Activated naive CD8-positive, alpha-beta T cell treated with anti-CD3 and anti-CD28 coated beads, Interleukin-2, amount 10 ng/mL, durations not matched to agents 7 days and 5 days (primary cell): ENCODE results near the gene LAMA3. TPM values are rescaled to one million over a fixed set of nuclear protein-coding genes. Genes with fewer than 3 reads are reported as not detected.

Source experiments
- ATAC-seq: fragments of 150-1000 bp; cut with Tn5 transposase; one replicate; pipeline ENCODE4 v1.10.0; 2021; ENCODE audit warnings: low read depth, moderate library complexity
- POLR2A ChIA-PET: fragments of 350-600 bp; sonication (Branson Sonifier 250); formaldehyde crosslinking; loops from one replicate; lab custom pipeline; 2021; ENCODE audit warnings: antibody characterized with exemption; lab: Charles Lee
- DNase-seq: peaks from one replicate; pipeline ENCODE4 v3.0.0; 2021
- H3K27ac Mint-ChIP-seq: one replicate; pipeline ENCODE4 v1.8.0; 2022; ENCODE audit warnings: mild to moderate bottlenecking, mixed read lengths
- H3K27me3 Mint-ChIP-seq: one replicate; pipeline ENCODE4 v1.8.0; 2022; ENCODE audit warnings: mild to moderate bottlenecking, moderate library complexity, mixed read lengths
- H3K36me3 Mint-ChIP-seq: one replicate; pipeline ENCODE4 v1.8.0; 2021; ENCODE audit warnings: mild to moderate bottlenecking, mixed read lengths
- H3K4me1 Mint-ChIP-seq: one replicate; pipeline ENCODE4 v1.8.0; 2021; ENCODE audit warnings: mixed read lengths
- H3K4me3 Mint-ChIP-seq: one replicate; pipeline ENCODE4 v1.8.0; 2022; ENCODE audit warnings: mild to moderate bottlenecking, moderate library complexity, mixed read lengths
- H3K9me3 Mint-ChIP-seq: one replicate; pipeline ENCODE4 v1.8.0; 2021; ENCODE audit warnings: mixed read lengths
- total RNA-seq, 2 experiments: library from RNA; stranded (reverse); gene quantifications; one replicate each; pipeline ENCODE4 v1.2.3, GENCODE V29; 2021

LAMA3 gene
- total RNA-seq, 2 experiments from 2014 or later = 0.14 to 0.19 TPM

DNA sequence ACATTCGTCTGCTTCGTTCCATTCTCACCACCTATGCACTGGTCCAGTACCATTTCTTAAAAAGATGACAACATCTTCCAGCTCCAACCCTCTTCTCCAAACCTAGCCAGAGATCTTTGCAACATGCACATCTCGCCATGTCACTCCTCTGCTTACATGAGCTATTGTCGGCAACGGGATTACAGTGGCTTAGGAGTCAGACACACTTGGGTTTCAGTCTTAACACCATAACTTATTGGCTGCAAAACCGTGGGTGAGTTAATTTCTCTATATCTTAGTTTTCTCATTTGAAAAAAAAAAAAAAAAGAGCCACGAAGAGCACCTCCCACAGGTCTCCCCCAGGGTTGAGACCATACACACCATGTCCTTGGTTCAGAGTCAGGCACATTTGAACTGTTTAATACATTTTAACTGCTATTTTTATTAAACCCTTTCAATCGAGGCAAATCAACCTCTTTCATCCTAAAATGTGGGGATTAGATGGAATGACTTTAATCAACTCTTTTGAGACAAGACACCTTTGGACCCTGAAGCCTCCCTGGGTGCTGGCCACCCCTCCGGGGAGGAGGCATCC lies 27.4 kb upstream of the LAMA3 start:
- ATAC-seq (no peak), DNase-seq (no peak)
- Mint-ChIP-seq H3K4me3 (peak overlapping the region; percentile 58), H3K27me3 (peaks cover 87% of the 10 kb centered on the region), H3K4me1 (peaks cover 13% of the 10 kb centered on the region), H3K9me3 (no peaks in the 10 kb centered on the region), H3K36me3 (no peaks in the 10 kb centered on the region), H3K27ac (no peak overlapping the region)
- POLR2A ChIA-PET = interaction anchor here (0.7 kb wide), 1 partner anchor 100 kb away, joined by 5 read pairs; no protein-coding TSS in a partner anchor

DNA sequence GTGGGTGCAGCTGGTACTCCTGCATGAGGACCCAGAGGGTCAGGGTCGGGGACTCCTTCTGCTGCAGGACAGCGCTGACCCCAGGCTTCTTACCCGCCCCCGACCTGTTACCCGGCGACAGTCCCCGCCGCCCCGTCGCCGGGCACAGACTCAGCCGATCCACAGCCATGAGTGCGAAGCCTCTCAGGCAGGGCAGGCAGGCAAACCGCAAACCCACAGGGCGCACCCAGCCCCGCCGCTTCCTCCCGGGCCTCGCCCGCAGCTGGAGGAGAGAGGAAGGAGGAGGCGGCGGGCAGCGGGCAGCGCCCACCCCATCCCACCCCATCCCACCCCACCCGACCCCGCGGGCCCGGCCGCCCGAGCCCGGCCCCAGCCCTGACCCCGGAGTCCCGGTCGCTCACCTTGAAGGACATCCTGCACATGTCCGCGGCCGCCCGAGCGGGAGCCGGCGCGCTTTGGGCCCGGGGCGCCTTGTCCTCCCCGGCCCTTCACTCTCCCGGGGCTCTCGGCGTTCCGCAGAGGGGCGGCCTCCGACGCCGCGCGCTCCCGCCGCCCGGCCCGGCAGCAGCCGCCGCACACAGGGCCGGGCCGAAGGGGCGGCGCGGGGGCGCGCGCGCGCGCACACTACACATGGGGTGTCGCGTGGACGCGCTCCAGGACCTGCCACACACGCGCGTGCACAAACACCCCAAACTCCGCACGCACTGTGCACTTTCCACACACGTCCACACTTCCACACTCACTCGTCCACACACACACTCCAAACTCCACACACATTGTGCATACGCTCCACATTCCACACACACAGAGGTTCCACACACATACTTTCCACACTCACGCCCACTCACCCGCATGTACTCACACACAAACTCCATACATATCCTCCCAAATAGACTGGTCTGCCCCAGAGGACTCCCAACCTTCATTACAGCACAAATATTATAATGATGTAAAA lies 26.7 kb upstream of the LAMA3 start, which contains the start of gene ANKRD29:
Gene ANKRD29 (minus strand): TSS at position 603 of the 955 bp plus-strand sequence. CDS start 181 bp downstream, at position 422.
- Mint-ChIP-seq H3K36me3 (no peaks in the 10 kb centered on the region), H3K4me3 (peak within 1 kb of the TSS; percentile 84), H3K4me1 (peaks cover 13% of the 10 kb centered on the region), H3K27me3 (peaks cover 88% of the 10 kb centered on the region), H3K9me3 (no peaks in the 10 kb centered on the region), H3K27ac (peak within 1 kb of the TSS; percentile 33)
- DNase-seq = peak; percentile 78
- POLR2A ChIA-PET = no interaction called here
- peak; percentile 79 for ATAC-seq

DNA sequence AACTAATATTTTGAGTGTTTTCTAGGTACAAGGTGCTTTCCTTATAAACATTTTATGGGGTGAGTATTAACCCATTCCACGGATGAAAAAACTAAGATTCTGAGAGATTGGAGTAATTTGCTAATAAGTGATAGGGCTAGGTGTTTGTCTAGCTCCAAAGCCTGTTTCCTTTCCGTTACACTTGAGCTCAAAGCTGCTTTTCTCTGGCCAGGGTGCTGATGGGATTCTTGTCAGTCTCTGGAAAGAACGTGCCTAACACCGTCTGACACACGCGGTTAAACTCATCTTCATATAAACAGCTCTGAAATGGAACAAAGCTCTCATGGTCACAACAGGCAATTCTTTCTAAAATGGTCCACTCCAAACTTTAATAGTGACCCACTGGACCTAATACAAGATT lies 24.6 kb upstream of the LAMA3 start:
- Mint-ChIP-seq H3K36me3 (no peaks in the 10 kb centered on the region), H3K27me3 (peaks cover 85% of the 10 kb centered on the region), H3K4me1 (peaks cover 13% of the 10 kb centered on the region), H3K27ac (no peak overlapping the region), H3K9me3 (no peaks in the 10 kb centered on the region), H3K4me3 (no peak overlapping the region)
- ATAC-seq (no peak), DNase-seq (no peak)
- POLR2A ChIA-PET = no interaction called here

DNA sequence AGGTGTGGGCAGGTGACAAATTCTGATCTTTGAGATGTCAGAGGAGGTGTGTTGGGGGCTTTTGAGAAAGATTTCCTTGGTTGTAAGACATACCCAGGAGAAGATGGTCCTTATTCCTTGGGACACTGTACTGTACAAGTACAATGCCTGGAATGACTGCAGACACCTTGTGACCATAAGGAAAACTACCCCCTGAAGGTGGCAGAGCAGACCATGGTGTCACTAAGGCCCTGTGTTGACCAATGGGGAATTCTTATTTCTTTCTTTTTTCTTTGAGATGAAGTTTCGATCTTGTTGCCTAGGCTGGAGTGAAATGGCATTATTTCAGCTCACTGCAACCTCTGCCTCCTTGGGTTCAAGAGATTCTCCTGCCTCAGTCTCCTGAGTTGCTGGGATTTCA lies 22.1 kb upstream of the LAMA3 start:
- no peak for DNase-seq
- Mint-ChIP-seq H3K4me3 (no peak overlapping the region), H3K27me3 (peaks cover 71% of the 10 kb centered on the region), H3K9me3 (no peaks in the 10 kb centered on the region), H3K27ac (no peak overlapping the region), H3K36me3 (no peaks in the 10 kb centered on the region), H3K4me1 (peaks cover 8% of the 10 kb centered on the region)
- POLR2A ChIA-PET = no interaction called here
- ATAC-seq = no peak

DNA sequence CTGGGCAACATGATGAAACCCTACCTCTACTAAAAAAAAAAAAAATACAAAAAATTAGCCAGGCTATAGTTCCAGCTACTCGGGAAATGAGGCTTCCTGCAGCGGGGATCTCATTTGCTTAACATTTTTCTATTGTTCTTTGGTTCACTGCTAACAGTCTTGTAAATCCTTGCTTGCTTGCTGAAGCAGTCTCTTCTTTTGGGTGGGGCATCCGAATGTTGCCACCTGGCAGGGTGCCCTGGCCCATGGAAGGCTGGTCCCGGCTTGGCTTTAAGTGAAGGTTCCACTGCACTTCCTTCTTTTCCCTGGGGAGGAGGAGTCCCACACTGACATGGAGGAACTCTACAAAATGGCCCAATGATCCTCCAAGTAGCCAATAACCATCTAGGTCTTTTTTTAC lies 20.5 kb upstream of the LAMA3 start:
- ATAC-seq (no peak), DNase-seq (no peak)
- Mint-ChIP-seq H3K4me1 (peaks cover 1% of the 10 kb centered on the region), H3K27me3 (peaks cover 61% of the 10 kb centered on the region), H3K36me3 (no peaks in the 10 kb centered on the region), H3K9me3 (no peaks in the 10 kb centered on the region), H3K4me3 (no peak overlapping the region), H3K27ac (no peak overlapping the region)
- POLR2A ChIA-PET = no interaction called here

DNA sequence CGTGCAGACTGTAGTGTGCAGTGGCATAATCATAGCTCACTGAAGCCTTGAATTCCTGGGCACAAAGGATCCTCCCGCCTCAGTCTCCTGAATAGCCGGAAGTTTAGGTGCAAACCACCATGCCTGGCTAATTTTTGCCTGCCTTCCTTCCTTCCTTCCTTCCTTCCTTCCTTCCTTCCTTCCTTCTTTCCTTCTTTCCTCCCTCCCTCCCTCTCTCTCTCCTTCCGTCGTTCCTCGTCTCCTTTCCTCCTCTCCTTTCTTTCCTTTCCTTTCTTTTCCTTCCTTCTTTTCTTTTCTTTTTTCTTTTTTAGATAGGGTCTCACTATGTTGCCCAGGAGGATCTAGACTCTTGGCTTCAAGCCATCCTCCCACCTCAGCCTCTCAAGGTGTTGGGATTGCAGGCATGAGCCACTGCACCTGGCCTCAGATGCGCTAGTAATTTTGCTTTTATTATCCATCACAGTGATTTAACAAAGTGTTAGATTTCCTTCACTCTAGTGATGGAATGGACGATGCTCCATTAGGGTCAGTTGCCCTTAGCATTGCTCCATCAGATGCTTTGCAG lies 20.0 kb upstream of the LAMA3 start:
- POLR2A ChIA-PET = no interaction called here

DNA sequence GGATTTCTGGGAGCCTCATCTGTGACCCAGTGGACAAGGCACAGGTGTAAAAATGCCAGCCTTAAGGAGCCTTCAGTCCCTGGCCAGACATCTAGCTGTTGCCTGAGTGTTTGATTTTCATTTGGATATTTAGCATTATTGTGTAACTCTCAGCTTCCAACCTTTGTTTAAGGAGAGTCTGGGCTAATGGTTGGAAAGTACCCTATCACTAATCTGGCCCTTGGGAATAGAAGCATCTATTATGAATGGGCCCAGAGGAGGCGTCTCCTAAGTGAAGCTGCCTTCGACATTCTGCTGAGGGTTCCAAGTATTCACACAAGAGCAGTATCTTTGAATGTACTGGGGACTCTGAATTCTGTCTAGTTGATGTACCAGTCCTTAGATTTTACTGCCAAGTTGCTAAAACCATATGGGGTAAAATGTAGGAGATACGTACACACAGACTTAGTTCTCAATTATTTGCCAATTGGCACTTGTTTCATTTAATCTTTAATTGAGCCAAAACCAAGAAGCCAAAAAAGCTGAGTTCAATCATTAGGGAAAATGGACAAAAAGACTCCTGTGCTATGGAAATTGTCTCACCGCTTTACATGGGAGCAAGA lies 19.3 kb upstream of the LAMA3 start:
- Mint-ChIP-seq H3K4me3 (no peak overlapping the region), H3K27ac (no peak overlapping the region), H3K4me1 (peaks cover 1% of the 10 kb centered on the region), H3K27me3 (peaks cover 56% of the 10 kb centered on the region), H3K9me3 (no peaks in the 10 kb centered on the region), H3K36me3 (no peaks in the 10 kb centered on the region)
- ATAC-seq (no peak), DNase-seq (no peak)
- POLR2A ChIA-PET = no interaction called here

More for the DNA sequence above, 20.0 kb upstream of the LAMA3 start:
- H3K4me3 Mint-ChIP-seq = no peak overlapping the region
- no peak for DNase-seq
- peaks cover 58% of the 10 kb centered on the region for H3K27me3 Mint-ChIP-seq
- no peaks in the 10 kb centered on the region for H3K9me3 Mint-ChIP-seq
- H3K27ac Mint-ChIP-seq = no peak overlapping the region
- no peak for ATAC-seq
- H3K4me1 Mint-ChIP-seq = peaks cover 1% of the 10 kb centered on the region
- no peaks in the 10 kb centered on the region for H3K36me3 Mint-ChIP-seq

DNA sequence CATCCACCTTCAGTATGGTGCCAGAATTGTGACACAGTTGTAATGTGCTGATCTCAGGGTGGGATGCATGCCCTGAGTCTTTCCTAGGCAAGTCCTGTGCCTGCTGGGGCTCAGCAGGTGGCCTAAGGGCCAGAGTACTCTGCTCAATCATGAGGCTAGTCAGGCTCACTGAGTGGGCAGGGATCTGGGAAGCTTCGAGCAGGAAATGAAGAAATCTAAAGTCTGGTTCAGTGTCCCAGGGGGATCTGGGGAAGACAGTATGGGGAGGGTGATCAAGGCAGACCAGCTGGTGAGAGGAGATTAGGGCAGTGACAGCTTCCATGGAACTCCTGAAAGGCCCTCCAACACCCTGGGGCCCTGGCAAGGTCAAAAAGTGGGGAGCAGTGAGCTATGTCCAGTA lies 17.7 kb upstream of the LAMA3 start:
- H3K9me3 Mint-ChIP-seq = no peaks in the 10 kb centered on the region
- no peak overlapping the region for H3K27ac Mint-ChIP-seq
- DNase-seq = no peak
- H3K27me3 Mint-ChIP-seq = peaks cover 52% of the 10 kb centered on the region
- no peak overlapping the region for H3K4me3 Mint-ChIP-seq
- no peaks in the 10 kb centered on the region for H3K4me1 Mint-ChIP-seq
- no peak for ATAC-seq
- no peaks in the 10 kb centered on the region for H3K36me3 Mint-ChIP-seq
- POLR2A ChIA-PET = interaction anchor here (0.8 kb wide), 1 partner anchor 23 kb away, joined by 3 read pairs; no protein-coding TSS in a partner anchor

DNA sequence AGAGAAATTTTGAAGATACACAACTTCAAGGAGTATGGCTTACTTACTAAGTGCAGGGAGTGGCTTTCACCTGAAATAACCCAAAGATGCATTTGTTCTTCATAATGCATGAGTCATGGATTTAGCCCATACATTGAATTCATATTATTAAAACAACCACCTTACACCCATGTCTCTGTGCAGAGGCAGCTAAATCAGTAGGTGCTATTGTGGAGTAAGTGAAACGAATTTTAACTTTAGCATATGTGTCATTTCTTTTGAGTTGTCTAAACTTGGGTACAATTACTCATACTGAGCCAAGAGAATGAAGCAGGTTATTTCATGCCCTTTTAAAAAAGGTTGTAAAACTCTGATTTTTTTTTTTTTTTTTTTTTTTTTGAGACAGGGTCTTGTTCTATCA lies 15.5 kb upstream of the LAMA3 start:
- Mint-ChIP-seq H3K27me3 (peaks cover 37% of the 10 kb centered on the region), H3K9me3 (no peaks in the 10 kb centered on the region), H3K4me1 (no peaks in the 10 kb centered on the region), H3K36me3 (no peaks in the 10 kb centered on the region), H3K27ac (no peak overlapping the region), H3K4me3 (no peak overlapping the region)
- ATAC-seq = no peak
- DNase-seq = no peak
- POLR2A ChIA-PET = no interaction called here

DNA sequence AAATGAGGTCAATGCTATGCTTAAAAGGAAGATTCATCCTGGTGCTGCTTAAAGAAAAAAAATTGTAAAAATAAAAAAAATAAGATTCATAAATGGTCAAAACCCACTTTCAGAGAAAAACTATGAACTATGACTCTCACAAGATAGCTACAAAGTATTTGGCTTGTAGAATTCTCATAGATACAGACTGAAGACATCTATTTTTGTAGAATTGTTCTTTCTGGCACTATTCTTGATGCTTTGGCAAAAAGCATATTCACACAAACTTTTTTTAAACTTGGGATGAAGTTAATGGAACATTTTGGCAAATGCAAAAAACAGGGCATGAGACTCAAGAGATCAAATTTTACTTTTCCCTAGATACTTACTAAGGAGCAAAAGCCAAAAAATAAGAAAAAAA lies 14.0 kb upstream of the LAMA3 start:
- no peaks in the 10 kb centered on the region for H3K36me3 Mint-ChIP-seq

DNA sequence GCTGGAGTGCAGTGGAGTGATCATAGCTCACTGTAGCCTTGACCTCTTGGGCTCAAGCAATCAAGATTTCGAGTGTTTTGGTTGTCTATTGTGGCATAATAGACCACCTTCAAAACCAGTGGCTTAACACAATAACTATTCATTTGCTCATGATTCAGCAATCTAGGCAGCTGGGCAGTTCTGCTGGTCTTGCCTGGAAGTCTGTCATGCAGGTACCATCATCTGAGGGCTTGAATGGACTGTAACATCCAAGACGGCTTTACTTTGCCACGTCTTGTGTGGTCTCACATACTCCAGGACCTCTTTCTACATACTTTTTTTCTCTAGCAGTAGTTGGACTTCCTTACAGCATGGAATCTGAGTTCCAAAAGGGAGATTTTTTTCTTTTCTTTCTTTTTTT lies 13.4 kb upstream of the LAMA3 start:
- Mint-ChIP-seq H3K36me3 (no peaks in the 10 kb centered on the region), H3K4me3 (no peak overlapping the region), H3K27ac (no peak overlapping the region), H3K4me1 (no peaks in the 10 kb centered on the region), H3K27me3 (peaks cover 33% of the 10 kb centered on the region), H3K9me3 (no peaks in the 10 kb centered on the region)
- no peak for ATAC-seq
- POLR2A ChIA-PET = no interaction called here
- DNase-seq = no peak

More for the DNA sequence above, 14.0 kb upstream of the LAMA3 start:
- no peak for DNase-seq
- Mint-ChIP-seq H3K27ac (no peak overlapping the region), H3K4me1 (no peaks in the 10 kb centered on the region), H3K27me3 (peaks cover 34% of the 10 kb centered on the region), H3K9me3 (no peaks in the 10 kb centered on the region), H3K4me3 (no peak overlapping the region)
- no peak for ATAC-seq
- POLR2A ChIA-PET = no interaction called here

DNA sequence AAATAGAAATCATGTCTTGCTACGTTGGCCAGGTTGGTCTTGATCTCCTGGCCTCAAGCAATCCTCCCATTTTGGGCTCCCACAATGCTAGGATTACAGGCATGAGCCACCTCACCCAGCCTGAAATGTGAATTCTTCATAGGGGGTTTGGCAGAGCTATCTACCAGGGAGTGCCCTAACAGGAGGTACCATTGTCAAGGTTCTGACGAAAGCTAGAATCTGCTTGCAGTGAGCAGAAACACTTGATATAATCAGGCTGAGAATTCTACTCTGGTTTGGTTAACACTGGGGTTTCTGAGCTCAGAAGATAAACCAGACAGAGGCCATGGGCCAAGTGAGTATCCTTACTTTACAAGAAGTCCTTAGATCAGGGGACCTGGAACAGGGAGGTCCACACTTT lies 7.2 kb upstream of the LAMA3 start:
- DNase-seq (no peak), ATAC-seq (no peak)
- H3K27ac Mint-ChIP-seq = no peak overlapping the region
- H3K4me1 Mint-ChIP-seq = no peaks in the 10 kb centered on the region
- peaks cover 41% of the 10 kb centered on the region for H3K27me3 Mint-ChIP-seq
- H3K4me3 Mint-ChIP-seq = no peak overlapping the region
- peaks cover 2% of the 10 kb centered on the region for H3K9me3 Mint-ChIP-seq
- H3K36me3 Mint-ChIP-seq = no peaks in the 10 kb centered on the region
- POLR2A ChIA-PET = no interaction called here

DNA sequence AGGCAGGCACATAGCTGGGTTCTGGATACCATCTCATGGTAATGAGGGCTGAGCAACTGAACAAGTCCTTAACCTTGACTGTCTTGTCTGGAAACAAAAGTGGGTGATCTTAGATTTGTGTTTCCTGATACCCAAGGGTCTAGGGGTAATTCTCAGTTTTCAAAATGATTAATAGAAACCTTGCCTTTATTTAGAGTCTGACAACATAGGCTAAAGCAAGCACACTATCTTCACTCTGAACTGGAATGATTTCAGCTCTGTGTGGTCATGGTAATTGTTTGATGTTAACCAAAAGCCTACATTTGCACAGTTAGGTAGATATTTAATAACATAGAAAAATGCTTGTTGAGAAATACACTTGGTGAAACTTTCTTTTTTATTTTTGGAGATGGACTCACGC lies 6.8 kb upstream of the LAMA3 start:
- POLR2A ChIA-PET = no interaction called here
- Mint-ChIP-seq H3K9me3 (peaks cover 2% of the 10 kb centered on the region), H3K4me3 (no peak overlapping the region), H3K27me3 (peaks cover 45% of the 10 kb centered on the region), H3K27ac (no peak overlapping the region), H3K36me3 (no peaks in the 10 kb centered on the region), H3K4me1 (no peaks in the 10 kb centered on the region)
- DNase-seq = no peak
- ATAC-seq = no peak
